Stomach (tissue), 4 donors: ENCODE measurements around the gene FZD2.

ENCODE experiments used
- CTCF ChIP-seq, 7 experiments: fragments of 450-650 bp in 4 of 7; fragments of 200-600 bp in 3 of 7; sonication (generic) in 3 of 7; IDR thresholded peaks; one replicate each; pipeline ENCODE4 v1.5.1; 2016 to 2019; ENCODE audit warnings: antibody characterized with exemption in 7 of 7, control low read depth in 2 of 7, mild to moderate bottlenecking in 1 of 7
- EP300 ChIP-seq: sonication (generic); formaldehyde crosslinking; IDR thresholded peaks from one replicate; pipeline ENCODE4 v1.6.1; 2017; ENCODE audit warnings: antibody characterized with exemption
- POLR2A ChIP-seq, 4 donors: fragments of 450-650 bp; IDR thresholded peaks; one replicate each; pipeline ENCODE4 v1.6.1; 2016; ENCODE audit warnings: antibody characterized with exemption in 4 of 4, control low read depth in 2 of 4, mild to moderate bottlenecking in 1 of 4, moderate library complexity in 1 of 4
- POLR2AphosphoS5 ChIP-seq, 3 donors: sonication (generic); formaldehyde crosslinking; IDR thresholded peaks; one replicate each; pipeline ENCODE4 v1.6.1; 2016; ENCODE audit warnings: antibody characterized with exemption in 3 of 3

- no peak for TF ChIP-seq POLR2AphosphoS5 (IDR thresholded peaks at IDR 0.05)
- TF ChIP-seq CTCF (IDR thresholded peaks at IDR 0.05): no peak
- TF ChIP-seq POLR2A (IDR thresholded peaks at IDR 0.05): no peak
- no peak for TF ChIP-seq EP300
Measured at GRCh38 chr17:44578947-44579346, 21.7 kb downstream of the FZD2 start.
